Keratinocyte (primary cell): Measurements from ENCODE around the gene SPATA7. TPM values are rescaled to one million over a fixed set of nuclear protein-coding genes. Genes with fewer than 3 reads are reported as not detected.

ENCODE experiments used
- DNase-seq: peaks from one replicate; pipeline ENCODE4 v3.0.0-alpha.2; 2011; ENCODE audit warnings: low read depth, missing footprints, low spot score
- FAIRE-seq: peaks from 2 replicates; lab custom pipeline; 2011; peaks lifted over from hg19 to GRCh38; lab: Jason Lieb, UNC
- H2AFZ ChIP-seq: 2 replicates; pipeline ENCODE4 v1.6.0; 2012; ENCODE audit warnings: low read length, control low read depth, inconsistent platforms; ENCODE audit not compliant: control insufficient read depth
- H3K27ac ChIP-seq: 2 replicates; pipeline ENCODE4 v1.5.1; 2011; ENCODE audit warnings: low read length; ENCODE audit not compliant: control insufficient read depth, insufficient read depth
- H3K27me3 ChIP-seq: 3 replicates; pipeline ENCODE4 v1.6.0; 2011; ENCODE audit warnings: low read length; ENCODE audit not compliant: control insufficient read depth, insufficient read depth; ENCODE audit errors: extremely low read depth
- H3K36me3 ChIP-seq, 2 experiments: 2 replicates in 1 of 2; 3 replicates in 1 of 2; pipeline ENCODE4 v1.5.1; 2011; ENCODE audit warnings: low read length in 2 of 2, mild to moderate bottlenecking in 1 of 2; ENCODE audit not compliant: control insufficient read depth in 2 of 2, insufficient read depth in 2 of 2; ENCODE audit errors: extremely low read depth in 1 of 2
- H3K4me1 ChIP-seq: 3 replicates; pipeline ENCODE4 v1.5.1; 2011; ENCODE audit warnings: low read length; ENCODE audit not compliant: control insufficient read depth, insufficient read depth; ENCODE audit errors: extremely low read depth
- H3K4me2 ChIP-seq: 3 replicates; pipeline ENCODE4 v1.6.0; 2011; ENCODE audit warnings: low read depth, low read length; ENCODE audit not compliant: control insufficient read depth, insufficient read depth; ENCODE audit errors: extremely low read depth
- H3K4me3 ChIP-seq, 3 experiments: fragments of 200-600 bp in 1 of 3; sonication (generic) in 1 of 3; 2 replicates in 2 of 3; 3 replicates in 1 of 3; pipeline ENCODE4 v1.5.1; 2011 to 2016; ENCODE audit warnings: low read length in 3 of 3, mild to moderate bottlenecking in 3 of 3, control low read depth in 2 of 3, inconsistent platforms in 1 of 3, low read depth in 1 of 3, mixed read lengths in 1 of 3, mixed run types in 1 of 3, moderate library complexity in 1 of 3; ENCODE audit not compliant: control insufficient read depth in 2 of 3, insufficient read depth in 2 of 3; ENCODE audit errors: extremely low read depth in 1 of 3
- H3K79me2 ChIP-seq: 2 replicates; pipeline ENCODE4 v1.6.0; 2012; ENCODE audit warnings: low read length; ENCODE audit not compliant: control insufficient read depth, insufficient read depth
- H3K9ac ChIP-seq: 3 replicates; pipeline ENCODE4 v1.6.0; 2011; ENCODE audit warnings: low read length; ENCODE audit not compliant: control insufficient read depth, insufficient read depth; ENCODE audit errors: extremely low read depth
- H3K9me1 ChIP-seq: 3 replicates; pipeline ENCODE4 v1.6.0; 2011; ENCODE audit warnings: low read length; ENCODE audit not compliant: control insufficient read depth, insufficient read depth; ENCODE audit errors: extremely low read depth
- H3K9me3 ChIP-seq: 2 replicates; pipeline ENCODE4 v1.5.1; 2012; ENCODE audit warnings: low read depth, low read length; ENCODE audit not compliant: control insufficient read depth
- H4K20me1 ChIP-seq: 3 replicates; pipeline ENCODE4 v1.6.0; 2011; ENCODE audit warnings: low read length; ENCODE audit not compliant: control insufficient read depth, insufficient read depth; ENCODE audit errors: extremely low read depth
- CTCF ChIP-seq, 3 experiments: IDR thresholded peaks in 1 of 3; conservative IDR thresholded peaks in 1 of 3; optimal IDR thresholded peaks in 1 of 3; 2 replicates in 2 of 3; 3 replicates in 1 of 3; pipeline versions ENCODE3 to v1.5.1; 2011; ENCODE audit warnings: low read length in 3 of 3, mild to moderate bottlenecking in 3 of 3, moderate library complexity in 2 of 3, control low read depth in 1 of 3, inconsistent platforms in 1 of 3; ENCODE audit not compliant: insufficient read depth in 2 of 3; ENCODE audit errors: extremely low read depth in 1 of 3
- EZH2 ChIP-seq: IDR thresholded peaks from one replicate; pipeline ENCODE4 v1.6.1; 2012; ENCODE audit warnings: inconsistent platforms, mild to moderate bottlenecking, low read length, moderate library complexity
- dilution Hi-C: fragments of 300-500 bp; cut with MboI; formaldehyde crosslinking; loops from one replicate; pipeline ENCODE4 v1.7.0; 2020; ENCODE audit warnings: low sequenced_read_pairs; ENCODE audit not compliant: extremely low pct_ligation_motif_present
- polyA plus RNA-seq, 5 experiments: library from polyadenylated mRNA; depleted of rRNA in 3 of 5; stranded (reverse) in 3 of 5; stranded (forward) in 1 of 5; unstranded in 1 of 5; fragments of >200 nt; gene quantifications; 1 replicate in 1 of 5; 2 replicates in 3 of 5; 3 replicates in 1 of 5; pipeline versions ENCODE4 v1.2.1 to v1.2.3, GENCODE V29; 2011 to 2012; ENCODE audit warnings: missing spikeins in 2 of 5, low read depth in 1 of 5, low replicate concordance in 1 of 5

The SPATA7 gene
- polyA plus RNA-seq, 1 donor (not counting 4 experiments of a cell fraction or from before 2014, with no cell fraction given) = 7.1 TPM

GRCh38 chr14:88348546-88348945 lies 36.9 kb upstream of the SPATA7 start:
- Histone ChIP-seq H2AFZ (no peak overlapping the region), H3K36me3 (no peaks in the 10 kb centered on the region), H3K27me3 (no peaks in the 10 kb centered on the region), H3K4me1 (no peaks in the 10 kb centered on the region), H3K9me1 (no peaks in the 10 kb centered on the region), H3K4me2 (no peak overlapping the region), H3K9ac (no peak overlapping the region), H3K27ac (no peak overlapping the region), H3K79me2 (no peaks in the 10 kb centered on the region), H3K9me3 (no peaks in the 10 kb centered on the region), H3K4me3 (no peak overlapping the region), H4K20me1 (no peaks in the 10 kb centered on the region)
- no peak for FAIRE-seq
- dilution Hi-C loops = no loop called here
- TF ChIP-seq EZH2 (no peak), CTCF (optimal IDR thresholded peaks at IDR 0.05 in 1 of 3, IDR thresholded peaks at IDR 0.05 in 1 of 3, conservative IDR thresholded peaks at IDR 0.05 in 1 of 3; ENCODE audit: extremely low read depth in 1 of 3, insufficient read depth in 2 of 3, low read length in 3 of 3) (no peak)
- DNase-seq = no peak

GRCh38 chr14:88351966-88352691 lies 33.3 kb upstream of the SPATA7 start:
- no peak overlapping the region for H3K4me2 ChIP-seq
- H3K36me3 ChIP-seq = no peaks in the 10 kb centered on the region
- H3K27me3 ChIP-seq = no peaks in the 10 kb centered on the region
- H3K27ac ChIP-seq = no peak overlapping the region
- no peak overlapping the region for H3K9ac ChIP-seq
- dilution Hi-C loops = no loop called here
- no peak overlapping the region for H2AFZ ChIP-seq
- H3K9me3 ChIP-seq = no peaks in the 10 kb centered on the region
- TF ChIP-seq EZH2 (no peak), CTCF (optimal IDR thresholded peaks at IDR 0.05 in 1 of 3, IDR thresholded peaks at IDR 0.05 in 1 of 3, conservative IDR thresholded peaks at IDR 0.05 in 1 of 3; ENCODE audit: extremely low read depth in 1 of 3, insufficient read depth in 2 of 3, low read length in 3 of 3) (no peak)
- no peaks in the 10 kb centered on the region for H4K20me1 ChIP-seq
- DNase-seq (no peak), FAIRE-seq (no peak)
- H3K4me1 ChIP-seq = no peaks in the 10 kb centered on the region
- H3K79me2 ChIP-seq = no peaks in the 10 kb centered on the region
- no peaks in the 10 kb centered on the region for H3K9me1 ChIP-seq
- H3K4me3 ChIP-seq = no peak overlapping the region
